CD4-positive, alpha-beta T cell treated with Interferon gamma for 1 hour (primary cell): ENCODE results near the gene BSPH1.
"Not testable (repeated sequence)": the region's sequence is repeated elsewhere in the genome, so short reads cannot be mapped to it uniquely, and the experiment has no call there.

Experiments used
- DNase-seq: peaks from one replicate; pipeline ENCODE4 v3.0.0-alpha.2; 2020

BSPH1 gene

GRCh38 chr19:47992070-47992469, at the start of gene BSPH1:
BSPH1 (minus strand) TSS chr19:47992170; CDS start chr19:47992081, 89 bp downstream.
- DNase-seq: no peak

- no peak for DNase-seq
Observed at GRCh38 chr19:48036765-48037164, 44.8 kb upstream of the BSPH1 start.

GRCh38 chr19:48033604-48034003, 41.6 kb upstream of the BSPH1 start:
- DNase-seq: no peak

GRCh38 chr19:48030073-48030472, 38.1 kb upstream of the BSPH1 start:
- DNase-seq: no peak

- DNase-seq: no peak
Observed at GRCh38 chr19:48029431-48029830, 37.5 kb upstream of the BSPH1 start.

- no peak for DNase-seq
Observed at GRCh38 chr19:48025480-48025879, 33.5 kb upstream of the BSPH1 start.

GRCh38 chr19:48023518-48023917, 31.5 kb upstream of the BSPH1 start:
- no peak for DNase-seq

GRCh38 chr19:48023011-48023410, 31.0 kb upstream of the BSPH1 start:
- no peak for DNase-seq

GRCh38 chr19:48020686-48021085, 28.7 kb upstream of the BSPH1 start:
- no peak for DNase-seq

- DNase-seq: no peak
Observed at GRCh38 chr19:48010932-48011758, 19.2 kb upstream of the BSPH1 start.

GRCh38 chr19:48006762-48007161, 14.8 kb upstream of the BSPH1 start:
- no peak for DNase-seq

- no peak for DNase-seq
Observed at GRCh38 chr19:48004236-48004635, 12.3 kb upstream of the BSPH1 start.

GRCh38 chr19:48000846-48001245, 8.9 kb upstream of the BSPH1 start:
- DNase-seq: no peak

GRCh38 chr19:47998800-47999199, 6.8 kb upstream of the BSPH1 start:
- no peak for DNase-seq

GRCh38 chr19:47996230-47996727, 4.3 kb upstream of the BSPH1 start:
- no peak for DNase-seq

GRCh38 chr19:47994209-47994802, 2.3 kb upstream of the BSPH1 start, which contains the start of gene ELSPBP1:
ELSPBP1 (plus strand) TSS chr19:47994632; CDS start chr19:48008668, 14,036 bp downstream.
- no peak for DNase-seq

- DNase-seq: no peak
Observed at GRCh38 chr19:47991191-47991808, 670 bp downstream of the BSPH1 start.

GRCh38 chr19:47973529-47973928, 18.4 kb downstream of the BSPH1 start:
- no peak for DNase-seq

GRCh38 chr19:47955936-47956335, 36.0 kb downstream of the BSPH1 start:
- not testable (repeated sequence) for DNase-seq

GRCh38 chr19:47952132-47952531, 39.8 kb downstream of the BSPH1 start:
- not testable (repeated sequence) for DNase-seq

- DNase-seq: not testable (repeated sequence)
Observed at GRCh38 chr19:47949852-47950521, 42.0 kb downstream of the BSPH1 start.

- DNase-seq: not testable (repeated sequence)
Observed at GRCh38 chr19:47928581-47928980, 63.4 kb downstream of the BSPH1 start.

- DNase-seq: not testable (repeated sequence)
Observed at GRCh38 chr19:47920107-47920506, 71.9 kb downstream of the BSPH1 start.
